Esophagus muscularis mucosa (tissue), 4 donors: ENCODE data around the gene TENM4. TPM values are rescaled to one million over a fixed set of nuclear protein-coding genes. Genes with fewer than 3 reads are reported as not detected.

ENCODE experiments used
- DNase-seq: peaks from one replicate; pipeline ENCODE4 v3.0.0-alpha.2; 2017; ENCODE audit errors: extremely low spot score
- H3K27ac ChIP-seq, 4 donors: fragments of 200-600 bp; sonication (generic); replicated peaks in 1 of 4; 1 replicate in 3 of 4; 2 replicates in 1 of 4; pipeline ENCODE4 v1.5.1; 2016 to 2019; ENCODE audit warnings: mild to moderate bottlenecking in 1 of 4
- H3K27me3 ChIP-seq, 4 donors: fragments of 200-600 bp; sonication (generic); one replicate each; pipeline versions ENCODE4 v1.5.1 to v1.6.0; 2016 to 2019
- H3K36me3 ChIP-seq, 4 donors: fragments of 200-600 bp; sonication (generic); one replicate each; pipeline ENCODE4 v1.5.1; 2016 to 2019
- H3K4me1 ChIP-seq, 4 donors: fragments of 200-600 bp; sonication (generic); one replicate each; pipeline ENCODE4 v1.5.1; 2016 to 2019
- H3K4me3 ChIP-seq, 4 donors: fragments of 200-600 bp; sonication (generic); 1 replicate in 2 of 4; 2 replicates in 2 of 4; pipeline ENCODE4 v1.5.1; 2016 to 2019; ENCODE audit warnings: mild to moderate bottlenecking in 4 of 4, moderate library complexity in 1 of 4
- H3K9me3 ChIP-seq, 4 donors: fragments of 200-600 bp; sonication (generic); 1 replicate in 3 of 4; 2 replicates in 1 of 4; pipeline ENCODE4 v1.5.1; 2016 to 2019
- EP300 ChIP-seq: sonication (generic); formaldehyde crosslinking; IDR thresholded peaks from one replicate; pipeline ENCODE4 v1.6.1; 2017; ENCODE audit warnings: antibody characterized with exemption
- POLR2A ChIP-seq: fragments of 450-650 bp; IDR thresholded peaks from one replicate; pipeline ENCODE4 v1.6.1; 2017; ENCODE audit warnings: antibody characterized with exemption, moderate library complexity, mild to moderate bottlenecking, low read depth
- POLR2AphosphoS5 ChIP-seq, 2 donors: sonication (generic); formaldehyde crosslinking; IDR thresholded peaks; one replicate each; pipeline ENCODE4 v1.6.1; 2017; ENCODE audit warnings: antibody characterized with exemption in 2 of 2
- WGBS: methylation state at CpG from one replicate; pipeline ENCODE4 v1.1.5; 2018; 5-methylcytosine and 5-hydroxymethylcytosine counted together
- intact Hi-C: fragments of 100-400 bp; cut with DNase I; formaldehyde crosslinking; loops from one replicate; pipeline ENCODE4 v1.15.1; 2023
- total RNA-seq, 4 donors: library from RNA; depleted of rRNA; stranded (reverse); fragments of >200 nt; gene quantifications; one replicate each; pipeline versions ENCODE4 v1.1.0 to v1.2.1, GENCODE V29; 2016
- TF ChIP-seq, protein P1 (sequence below), 3 experiments: fragments of 200-600 bp in 2 of 3; fragments of 450-650 bp in 1 of 3; sonication (generic) in 2 of 3; IDR thresholded peaks; one replicate each; pipeline ENCODE4 v1.5.1; 2017 to 2019; ENCODE audit warnings: antibody characterized with exemption in 3 of 3, mild to moderate bottlenecking in 2 of 3, moderate library complexity in 1 of 3

Gene TENM4
- total RNA-seq, 4 donors from 2014 or later, result 4.1 to 9.6 (median 8.0) TPM

GRCh38 chr11:78835646-78836045, 605.2 kb downstream of the TENM4 start:
- no peak for DNase-seq
- no peaks in the 10 kb centered on the region for H3K27me3 ChIP-seq
- H3K9me3 ChIP-seq, result no peaks in the 10 kb centered on the region
- H3K4me3 ChIP-seq, result no peak overlapping the region
- intact Hi-C loops, result no loop called here
- 90% methylated on average over 5 of the region's 5 CpGs for WGBS
- H3K27ac ChIP-seq, result no peak overlapping the region
- H3K4me1 ChIP-seq, result peaks cover 0 to 12% (median 10%) of the 10 kb centered on the region in 4 donors
- H3K36me3 ChIP-seq, result no peaks in the 10 kb centered on the region
- no peak for TF ChIP-seq POLR2AphosphoS5 (IDR thresholded peaks at IDR 0.05)
- TF ChIP-seq POLR2A, result no peak
- TF ChIP-seq, protein P1, sequence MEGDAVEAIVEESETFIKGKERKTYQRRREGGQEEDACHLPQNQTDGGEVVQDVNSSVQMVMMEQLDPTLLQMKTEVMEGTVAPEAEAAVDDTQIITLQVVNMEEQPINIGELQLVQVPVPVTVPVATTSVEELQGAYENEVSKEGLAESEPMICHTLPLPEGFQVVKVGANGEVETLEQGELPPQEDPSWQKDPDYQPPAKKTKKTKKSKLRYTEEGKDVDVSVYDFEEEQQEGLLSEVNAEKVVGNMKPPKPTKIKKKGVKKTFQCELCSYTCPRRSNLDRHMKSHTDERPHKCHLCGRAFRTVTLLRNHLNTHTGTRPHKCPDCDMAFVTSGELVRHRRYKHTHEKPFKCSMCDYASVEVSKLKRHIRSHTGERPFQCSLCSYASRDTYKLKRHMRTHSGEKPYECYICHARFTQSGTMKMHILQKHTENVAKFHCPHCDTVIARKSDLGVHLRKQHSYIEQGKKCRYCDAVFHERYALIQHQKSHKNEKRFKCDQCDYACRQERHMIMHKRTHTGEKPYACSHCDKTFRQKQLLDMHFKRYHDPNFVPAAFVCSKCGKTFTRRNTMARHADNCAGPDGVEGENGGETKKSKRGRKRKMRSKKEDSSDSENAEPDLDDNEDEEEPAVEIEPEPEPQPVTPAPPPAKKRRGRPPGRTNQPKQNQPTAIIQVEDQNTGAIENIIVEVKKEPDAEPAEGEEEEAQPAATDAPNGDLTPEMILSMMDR (IDR thresholded peaks at IDR 0.05), result no peak
- TF ChIP-seq EP300, result no peak

- no peak for DNase-seq
- Histone ChIP-seq H3K4me1 (peaks cover 0 to 4% (median 3%) of the 10 kb centered on the region in 4 donors), H3K27me3 (no peaks in the 10 kb centered on the region), H3K4me3 (no peak overlapping the region), H3K9me3 (no peaks in the 10 kb centered on the region), H3K27ac (no peak overlapping the region), H3K36me3 (no peaks in the 10 kb centered on the region)
- intact Hi-C loops, result no loop called here
- TF ChIP-seq POLR2A (no peak), EP300 (no peak), POLR2AphosphoS5 (IDR thresholded peaks at IDR 0.05) (no peak)
- TF ChIP-seq, protein P1 (IDR thresholded peaks at IDR 0.05), result no peak
- 96% methylated on average over 4 of the region's 4 CpGs for WGBS
These were observed 605.9 kb downstream of the TENM4 start for GRCh38 chr11:78834886-78835285.

DNA sequence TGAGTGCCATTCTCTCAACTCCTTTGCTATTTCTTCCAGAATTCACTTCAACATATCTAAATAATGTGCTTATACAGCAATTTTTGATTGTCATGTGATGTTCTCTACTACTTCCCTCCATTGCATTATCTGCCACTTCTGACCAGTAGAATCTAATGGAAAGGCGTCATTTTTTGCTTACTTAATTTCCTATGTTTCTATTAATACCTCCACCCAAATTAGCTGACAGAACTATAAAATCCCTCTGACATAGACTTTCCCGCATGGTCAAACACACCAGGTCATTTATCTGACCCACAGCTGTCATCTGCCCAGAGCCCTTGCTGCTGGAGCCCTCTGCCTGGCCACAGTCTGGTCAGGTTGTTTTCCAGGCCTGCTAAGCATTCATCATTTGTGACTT, 607.6 kb downstream of the TENM4 start:
- no peak overlapping the region for H3K27ac ChIP-seq
- no peaks in the 10 kb centered on the region for H3K36me3 ChIP-seq
- no peak for DNase-seq
- no peaks in the 10 kb centered on the region for H3K27me3 ChIP-seq
- H3K9me3 ChIP-seq, result no peaks in the 10 kb centered on the region
- H3K4me3 ChIP-seq, result no peak overlapping the region
- WGBS, result 80% methylated on average over 2 of the region's 2 CpGs
- intact Hi-C loops, result no loop called here
- TF ChIP-seq POLR2A (no peak), POLR2AphosphoS5 (IDR thresholded peaks at IDR 0.05) (no peak)
- TF ChIP-seq, protein P1 (IDR thresholded peaks at IDR 0.05), result no peak
- no peaks in the 10 kb centered on the region for H3K4me1 ChIP-seq

DNA sequence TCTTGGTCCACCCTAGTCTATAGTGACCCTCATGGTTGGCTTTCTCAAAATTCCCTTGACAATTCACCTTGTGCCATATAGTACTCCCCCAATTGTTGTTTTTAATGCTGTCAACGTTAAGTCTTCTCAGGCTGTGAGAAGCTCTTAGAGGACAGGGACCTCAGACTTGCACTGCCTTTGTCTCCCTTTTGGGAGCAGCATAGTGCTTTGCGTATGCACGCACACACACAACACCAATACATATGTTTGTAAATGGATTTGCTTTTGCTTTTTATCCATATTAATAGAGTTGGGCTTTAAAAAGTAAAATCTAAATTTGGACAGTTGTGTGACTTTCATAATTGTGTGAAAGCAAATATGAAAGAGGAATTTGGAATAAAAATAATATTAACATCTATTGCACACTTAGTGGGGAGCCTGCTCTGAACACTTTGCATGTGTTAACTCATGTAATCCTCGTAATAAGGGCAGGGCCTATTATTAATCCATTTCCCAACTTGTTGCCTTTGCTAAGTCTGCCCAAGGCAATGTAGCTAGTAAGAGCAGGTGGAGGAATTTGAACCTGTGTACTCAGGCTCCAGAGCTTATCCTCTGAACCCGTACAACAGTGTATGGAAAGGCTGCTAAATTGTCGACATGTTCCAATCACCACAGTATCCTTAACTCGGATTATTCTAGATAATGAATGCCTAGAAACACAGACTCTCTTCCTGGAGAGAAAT, 608.4 kb downstream of the TENM4 start:
- Histone ChIP-seq H3K36me3 (no peaks in the 10 kb centered on the region), H3K27ac (no peak overlapping the region), H3K4me1 (no peaks in the 10 kb centered on the region), H3K4me3 (no peak overlapping the region), H3K27me3 (no peaks in the 10 kb centered on the region), H3K9me3 (no peaks in the 10 kb centered on the region)
- no peak for DNase-seq
- 90% methylated on average over 7 of the region's 7 CpGs for WGBS
- intact Hi-C loops, result no loop called here
- TF ChIP-seq POLR2AphosphoS5 (IDR thresholded peaks at IDR 0.05) (no peak), POLR2A (no peak), EP300 (no peak)
- TF ChIP-seq, protein P1 (IDR thresholded peaks at IDR 0.05), result no peak

DNA sequence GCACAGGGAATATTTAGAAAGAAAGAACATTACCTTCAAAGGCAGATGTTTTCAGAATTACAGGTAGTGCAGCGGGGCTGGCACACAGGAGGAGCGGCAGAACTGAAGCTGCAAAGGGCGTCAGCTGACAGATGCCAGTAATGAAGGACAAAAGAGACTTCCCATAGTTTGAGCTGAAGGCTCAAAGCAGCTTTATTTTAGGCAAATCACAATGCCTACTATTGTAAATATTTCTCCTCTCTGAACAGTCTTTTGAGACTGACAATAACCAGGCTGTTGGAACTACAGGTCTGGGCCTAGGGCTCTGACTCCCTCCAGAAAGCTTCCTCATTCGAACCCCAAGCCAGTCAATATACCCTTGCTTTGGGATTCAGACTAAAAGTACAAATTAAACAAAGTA, 609.3 kb downstream of the TENM4 start:
- Histone ChIP-seq H3K27me3 (no peaks in the 10 kb centered on the region), H3K27ac (no peak overlapping the region), H3K9me3 (no peaks in the 10 kb centered on the region), H3K36me3 (no peaks in the 10 kb centered on the region), H3K4me3 (no peak overlapping the region), H3K4me1 (no peaks in the 10 kb centered on the region)
- WGBS, result 96% methylated on average over 4 of the region's 4 CpGs
- TF ChIP-seq, protein P1 (IDR thresholded peaks at IDR 0.05), result no peak
- TF ChIP-seq EP300, result no peak
- intact Hi-C loops, result no loop called here
- no peak for DNase-seq
